Loucy (cell line): ENCODE data around the gene TBC1D7.

ENCODE experiments used
- H2AFZ ChIP-seq: fragments of 200-600 bp; sonication (generic); 2 replicates; pipeline ENCODE4 v1.6.0; 2016; ENCODE audit warnings: antibody characterized with exemption, mild to moderate bottlenecking, low read length, moderate library complexity
- H3F3A ChIP-seq: fragments of 200-600 bp; 2 replicates; pipeline ENCODE4 v1.6.0; 2016; ENCODE audit warnings: antibody characterized with exemption, low read depth, mild to moderate bottlenecking
- H3K27me3 ChIP-seq: fragments of 200-600 bp; sonication (generic); 2 replicates; pipeline ENCODE4 v1.6.1; 2014; ENCODE audit warnings: low read length, mild to moderate bottlenecking; ENCODE audit not compliant: insufficient read depth, poor library complexity, severe bottlenecking
- H3K36me3 ChIP-seq: fragments of 200-600 bp; sonication (generic); 2 replicates; pipeline ENCODE4 v1.6.1; 2016; ENCODE audit warnings: low read length; ENCODE audit not compliant: insufficient read depth
- H3K4me1 ChIP-seq: fragments of 200-600 bp; sonication (generic); 2 replicates; pipeline ENCODE4 v1.5.1; 2014; ENCODE audit warnings: low read length, mild to moderate bottlenecking; ENCODE audit not compliant: insufficient read depth, poor library complexity, severe bottlenecking
- H3K4me2 ChIP-seq: fragments of 200-600 bp; sonication (generic); 2 replicates; pipeline ENCODE4 v1.6.0; 2014; ENCODE audit warnings: antibody characterized with exemption, low read length, low read depth, mild to moderate bottlenecking; ENCODE audit not compliant: poor library complexity, severe bottlenecking
- H3K4me3 ChIP-seq: fragments of 200-600 bp; sonication (generic); 2 replicates; pipeline ENCODE4 v1.5.1; 2014; ENCODE audit warnings: low read length, mild to moderate bottlenecking, mixed read lengths; ENCODE audit not compliant: poor library complexity, severe bottlenecking
- H3K79me2 ChIP-seq: fragments of 200-600 bp; sonication (generic); 2 replicates; pipeline ENCODE4 v1.6.1; 2014; ENCODE audit warnings: low read length; ENCODE audit not compliant: insufficient read depth
- H3K9ac ChIP-seq: fragments of 200-600 bp; sonication (generic); 2 replicates; pipeline ENCODE4 v1.6.0; 2014; ENCODE audit warnings: mild to moderate bottlenecking, low read depth, low read length, moderate library complexity; ENCODE audit not compliant: poor library complexity, severe bottlenecking
- H3K9me2 ChIP-seq: fragments of 200-600 bp; sonication (generic); replicated peaks from 2 replicates; pipeline ENCODE4 v1.6.1; 2016; ENCODE audit warnings: low read depth, low read length, mixed read lengths
- H3K9me3 ChIP-seq: fragments of 200-600 bp; sonication (generic); 2 replicates; pipeline ENCODE4 v1.6.1; 2014; ENCODE audit warnings: mild to moderate bottlenecking, antibody characterized with exemption, low read length, low read depth; ENCODE audit not compliant: insufficient read depth
- H4K20me1 ChIP-seq: fragments of 200-600 bp; sonication (generic); 2 replicates; pipeline ENCODE4 v1.6.0; 2014; ENCODE audit warnings: antibody characterized with exemption, low read length, mild to moderate bottlenecking; ENCODE audit not compliant: insufficient read depth, poor library complexity, severe bottlenecking
- EZH2phosphoT487 ChIP-seq: fragments of 200-600 bp; IDR thresholded peaks from 2 replicates; pipeline ENCODE4 v1.6.1; 2018; ENCODE audit warnings: antibody characterized with exemption, mild to moderate bottlenecking, moderate library complexity, borderline replicate concordance
- TF ChIP-seq, protein P1 (sequence below): fragments of 200-600 bp; sonication (generic); conservative IDR thresholded peaks from 2 replicates; pipeline ENCODE4 v1.5.1; 2014; ENCODE audit warnings: mild to moderate bottlenecking, antibody characterized with exemption, low read length

Gene TBC1D7

DNA sequence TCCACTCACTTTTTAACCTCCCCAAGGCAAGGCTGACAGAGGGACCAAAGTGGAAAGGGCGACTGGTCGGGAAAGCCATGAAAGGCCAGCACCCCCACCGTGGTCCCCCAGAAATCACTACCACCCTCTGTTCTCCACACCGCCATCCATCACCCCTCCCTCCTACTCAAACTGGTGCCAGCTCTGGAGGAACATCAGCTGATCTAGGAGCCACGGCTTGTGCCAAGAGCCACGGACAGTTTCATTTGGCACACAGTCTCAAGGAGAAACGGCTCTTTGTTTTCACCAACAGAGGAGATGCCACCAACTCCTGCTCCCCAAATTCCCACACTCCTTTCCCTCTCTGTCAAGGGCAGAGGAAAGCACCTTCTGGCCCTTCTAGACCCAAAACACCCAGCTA, 26.0 kb downstream of the TBC1D7 start:
- H2AFZ ChIP-seq = no peak overlapping the region
- H3K9ac ChIP-seq = no peak overlapping the region
- TF ChIP-seq, protein P1, sequence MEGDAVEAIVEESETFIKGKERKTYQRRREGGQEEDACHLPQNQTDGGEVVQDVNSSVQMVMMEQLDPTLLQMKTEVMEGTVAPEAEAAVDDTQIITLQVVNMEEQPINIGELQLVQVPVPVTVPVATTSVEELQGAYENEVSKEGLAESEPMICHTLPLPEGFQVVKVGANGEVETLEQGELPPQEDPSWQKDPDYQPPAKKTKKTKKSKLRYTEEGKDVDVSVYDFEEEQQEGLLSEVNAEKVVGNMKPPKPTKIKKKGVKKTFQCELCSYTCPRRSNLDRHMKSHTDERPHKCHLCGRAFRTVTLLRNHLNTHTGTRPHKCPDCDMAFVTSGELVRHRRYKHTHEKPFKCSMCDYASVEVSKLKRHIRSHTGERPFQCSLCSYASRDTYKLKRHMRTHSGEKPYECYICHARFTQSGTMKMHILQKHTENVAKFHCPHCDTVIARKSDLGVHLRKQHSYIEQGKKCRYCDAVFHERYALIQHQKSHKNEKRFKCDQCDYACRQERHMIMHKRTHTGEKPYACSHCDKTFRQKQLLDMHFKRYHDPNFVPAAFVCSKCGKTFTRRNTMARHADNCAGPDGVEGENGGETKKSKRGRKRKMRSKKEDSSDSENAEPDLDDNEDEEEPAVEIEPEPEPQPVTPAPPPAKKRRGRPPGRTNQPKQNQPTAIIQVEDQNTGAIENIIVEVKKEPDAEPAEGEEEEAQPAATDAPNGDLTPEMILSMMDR = no peak
- TF ChIP-seq EZH2phosphoT487 = no peak
- H3F3A ChIP-seq = no peaks in the 10 kb centered on the region
- no peaks in the 10 kb centered on the region for H3K79me2 ChIP-seq
- no peaks in the 10 kb centered on the region for H3K9me3 ChIP-seq
- H3K4me1 ChIP-seq = no peaks in the 10 kb centered on the region
- no peak overlapping the region for H3K4me2 ChIP-seq
- peaks cover 88% of the 10 kb centered on the region; the same call in 1 of the 2 replicates for H3K36me3 ChIP-seq
- H4K20me1 ChIP-seq = no peaks in the 10 kb centered on the region
- H3K4me3 ChIP-seq = no peak overlapping the region
- H3K27me3 ChIP-seq = no peaks in the 10 kb centered on the region
- H3K9me2 ChIP-seq = no peaks in the 10 kb centered on the region

DNA sequence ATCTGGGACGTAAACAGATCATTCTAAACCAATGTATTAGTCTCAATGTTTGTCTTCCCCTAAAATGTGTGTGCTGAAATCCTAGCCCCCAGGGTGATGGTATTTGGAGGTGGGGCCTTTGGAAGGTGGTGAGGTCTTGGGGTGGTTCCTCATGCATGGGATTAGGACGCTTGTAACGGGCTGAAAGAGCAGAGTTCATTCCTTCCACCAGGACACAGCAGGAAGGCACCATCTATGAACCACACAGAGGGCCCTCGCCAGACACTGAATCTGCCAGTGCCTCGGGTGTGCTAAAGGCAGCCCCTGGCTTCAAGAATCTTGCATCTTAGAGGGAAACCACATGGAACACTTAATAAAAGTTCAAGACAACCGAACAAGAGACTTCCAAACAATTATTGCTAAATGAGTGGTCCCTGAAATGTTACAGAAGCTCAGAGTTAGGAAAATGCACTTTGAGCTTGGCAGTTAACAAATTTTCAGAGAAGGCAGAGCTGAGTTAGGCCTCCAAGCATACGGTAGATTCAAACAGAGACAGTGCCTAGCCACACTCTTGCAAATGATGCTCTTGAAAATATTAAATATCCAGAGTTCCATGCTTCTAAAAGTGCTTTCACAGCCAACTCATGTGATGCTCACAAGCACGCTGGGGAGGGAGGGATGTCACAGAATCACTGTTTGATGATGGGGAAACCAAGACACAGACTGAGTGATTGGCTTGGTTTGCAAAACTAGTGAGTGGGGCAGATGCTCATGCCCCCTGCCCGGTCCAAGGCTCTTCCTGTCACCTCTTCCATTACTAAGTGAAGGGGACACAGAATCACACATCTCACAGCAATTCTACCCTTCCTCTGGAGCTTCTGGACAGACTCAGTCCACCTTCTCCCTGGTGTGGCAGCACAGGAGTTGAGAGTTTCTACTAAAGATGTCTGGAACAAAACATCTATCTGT, 27.4 kb downstream of the TBC1D7 start:
- Histone ChIP-seq H3K4me3 (no peak overlapping the region), H2AFZ (no peak overlapping the region), H3K27me3 (no peaks in the 10 kb centered on the region), H3K9ac (no peak overlapping the region), H4K20me1 (no peaks in the 10 kb centered on the region), H3F3A (no peaks in the 10 kb centered on the region), H3K4me1 (no peaks in the 10 kb centered on the region), H3K79me2 (no peaks in the 10 kb centered on the region), H3K4me2 (no peak overlapping the region), H3K36me3 (peaks cover 75% of the 10 kb centered on the region; the same call in 1 of the 2 replicates), H3K9me2 (no peaks in the 10 kb centered on the region), H3K9me3 (no peaks in the 10 kb centered on the region)
- TF ChIP-seq, protein P1 = no peak
- no peak for TF ChIP-seq EZH2phosphoT487

DNA sequence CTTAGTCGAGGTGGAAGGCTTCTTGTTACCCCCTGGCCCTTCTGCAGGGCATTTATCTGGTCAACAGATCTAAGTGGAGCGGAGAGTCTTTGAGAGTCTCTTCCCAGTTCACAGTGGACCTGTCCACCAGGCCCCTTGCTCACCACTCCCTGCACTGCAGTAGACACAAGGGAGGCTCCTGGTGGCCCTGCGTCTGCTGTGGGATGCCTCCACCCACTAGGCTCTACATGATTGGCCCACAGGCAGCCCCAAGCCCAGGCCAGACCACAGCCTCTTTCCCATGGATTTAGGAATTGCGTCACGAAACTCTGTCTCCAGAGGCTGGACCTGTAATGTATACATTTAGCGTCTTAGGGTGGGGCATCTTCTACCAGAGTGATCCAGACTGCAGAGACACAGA, 28.4 kb downstream of the TBC1D7 start:
- H3K4me2 ChIP-seq = no peak overlapping the region
- H3K4me1 ChIP-seq = no peaks in the 10 kb centered on the region
- peaks cover 72% of the 10 kb centered on the region; the same call in 1 of the 2 replicates for H3K36me3 ChIP-seq

More for the DNA sequence above, 28.4 kb downstream of the TBC1D7 start:
- Histone ChIP-seq H4K20me1 (no peaks in the 10 kb centered on the region), H3K4me3 (no peak overlapping the region), H3F3A (no peaks in the 10 kb centered on the region), H3K9ac (no peak overlapping the region), H3K79me2 (no peaks in the 10 kb centered on the region), H3K9me3 (no peaks in the 10 kb centered on the region), H2AFZ (no peak overlapping the region), H3K9me2 (no peaks in the 10 kb centered on the region), H3K27me3 (no peaks in the 10 kb centered on the region)
- no peak for TF ChIP-seq EZH2phosphoT487
- TF ChIP-seq, protein P1 = no peak
